Gastroesophageal sphincter (tissue), 3 donors: ENCODE data around the gene CHKB.

Experiments
- EP300 ChIP-seq: sonication (generic); formaldehyde crosslinking; IDR thresholded peaks from one replicate; pipeline ENCODE4 v1.6.1; 2017; ENCODE audit warnings: antibody characterized with exemption, mild to moderate bottlenecking
- POLR2A ChIP-seq, 2 donors: fragments of 450-650 bp; IDR thresholded peaks; one replicate each; pipeline ENCODE4 v1.6.1; 2017; ENCODE audit warnings: antibody characterized with exemption in 2 of 2, mild to moderate bottlenecking in 2 of 2, moderate library complexity in 1 of 2
- POLR2AphosphoS5 ChIP-seq: sonication (generic); formaldehyde crosslinking; IDR thresholded peaks from one replicate; pipeline ENCODE4 v1.6.1; 2017; ENCODE audit warnings: antibody characterized with exemption
- TF ChIP-seq, protein P1 (sequence below), 4 experiments: fragments of 200-600 bp in 2 of 4; fragments of 450-650 bp in 2 of 4; sonication (generic) in 1 of 4; IDR thresholded peaks; one replicate each; pipeline ENCODE4 v1.5.1; 2017 to 2019; ENCODE audit warnings: antibody characterized with exemption in 4 of 4, mild to moderate bottlenecking in 2 of 4, moderate library complexity in 2 of 4

DNA sequence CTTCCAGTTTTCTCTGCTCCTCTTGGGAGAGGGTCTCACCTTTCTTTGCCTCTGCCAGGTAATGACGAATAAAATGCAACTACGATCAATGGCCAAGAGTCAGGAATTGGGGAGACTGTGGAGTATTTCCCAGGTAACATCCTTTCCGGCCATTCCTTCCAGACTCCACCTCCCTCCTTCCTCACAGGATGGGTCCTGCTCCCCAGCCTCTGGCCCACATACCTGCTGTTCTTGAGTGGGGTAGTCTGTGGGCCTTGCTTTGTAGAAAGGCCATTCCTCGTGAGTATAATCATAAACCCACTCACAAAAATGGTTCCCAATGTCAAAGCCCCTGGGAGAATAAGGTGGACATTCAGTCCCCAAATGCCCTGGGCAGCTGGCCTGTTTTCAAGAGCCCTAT is 2.9 kb downstream of the CHKB start:
- TF ChIP-seq, protein P1, sequence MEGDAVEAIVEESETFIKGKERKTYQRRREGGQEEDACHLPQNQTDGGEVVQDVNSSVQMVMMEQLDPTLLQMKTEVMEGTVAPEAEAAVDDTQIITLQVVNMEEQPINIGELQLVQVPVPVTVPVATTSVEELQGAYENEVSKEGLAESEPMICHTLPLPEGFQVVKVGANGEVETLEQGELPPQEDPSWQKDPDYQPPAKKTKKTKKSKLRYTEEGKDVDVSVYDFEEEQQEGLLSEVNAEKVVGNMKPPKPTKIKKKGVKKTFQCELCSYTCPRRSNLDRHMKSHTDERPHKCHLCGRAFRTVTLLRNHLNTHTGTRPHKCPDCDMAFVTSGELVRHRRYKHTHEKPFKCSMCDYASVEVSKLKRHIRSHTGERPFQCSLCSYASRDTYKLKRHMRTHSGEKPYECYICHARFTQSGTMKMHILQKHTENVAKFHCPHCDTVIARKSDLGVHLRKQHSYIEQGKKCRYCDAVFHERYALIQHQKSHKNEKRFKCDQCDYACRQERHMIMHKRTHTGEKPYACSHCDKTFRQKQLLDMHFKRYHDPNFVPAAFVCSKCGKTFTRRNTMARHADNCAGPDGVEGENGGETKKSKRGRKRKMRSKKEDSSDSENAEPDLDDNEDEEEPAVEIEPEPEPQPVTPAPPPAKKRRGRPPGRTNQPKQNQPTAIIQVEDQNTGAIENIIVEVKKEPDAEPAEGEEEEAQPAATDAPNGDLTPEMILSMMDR (IDR thresholded peaks at IDR 0.05), result no peak
- TF ChIP-seq POLR2A (IDR thresholded peaks at IDR 0.05) (no peak), EP300 (no peak), POLR2AphosphoS5 (no peak)
